ENCODE data around the gene POMT1.

Gene POMT1

DNA sequence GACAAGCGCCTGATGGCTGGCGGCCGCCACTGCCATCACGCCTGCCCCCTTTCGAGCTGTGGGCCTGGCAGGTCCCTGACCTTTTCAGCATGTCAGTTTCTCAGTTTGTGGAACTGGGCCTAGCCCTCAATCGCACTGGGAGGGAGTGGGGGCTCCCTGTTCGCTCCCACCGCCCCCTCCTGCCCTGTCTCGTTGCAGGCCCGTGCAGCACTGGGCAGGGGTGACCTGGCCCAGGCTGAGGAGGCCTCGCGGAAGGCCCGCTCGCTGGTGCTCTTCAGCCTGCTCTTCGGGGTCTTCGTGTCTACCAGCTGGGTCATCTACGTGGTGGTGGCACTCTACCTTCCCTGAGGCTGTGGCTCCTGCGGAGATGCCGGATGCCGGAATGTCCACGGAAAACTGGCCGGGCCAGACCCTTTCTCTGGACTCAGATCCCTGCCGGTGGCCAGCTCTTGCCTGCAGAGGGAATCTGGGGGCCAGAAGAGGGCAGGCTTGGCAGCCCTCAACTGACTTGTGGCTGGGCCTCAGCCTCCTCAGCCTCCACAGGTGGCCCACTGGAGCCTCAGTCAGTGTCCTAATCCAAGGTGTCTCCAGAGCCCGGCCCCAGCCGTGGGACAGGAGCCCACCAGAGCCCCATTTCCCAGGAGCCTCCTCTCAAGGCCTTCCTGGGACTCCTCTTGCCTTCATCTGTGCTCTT lies 55.3 kb downstream of the POMT1 start:
- no peak for DNase-seq

- DNase-seq: no peak
Observed at GRCh38 chr9:131559421-131560000, 56.8 kb downstream of the POMT1 start.

DNA sequence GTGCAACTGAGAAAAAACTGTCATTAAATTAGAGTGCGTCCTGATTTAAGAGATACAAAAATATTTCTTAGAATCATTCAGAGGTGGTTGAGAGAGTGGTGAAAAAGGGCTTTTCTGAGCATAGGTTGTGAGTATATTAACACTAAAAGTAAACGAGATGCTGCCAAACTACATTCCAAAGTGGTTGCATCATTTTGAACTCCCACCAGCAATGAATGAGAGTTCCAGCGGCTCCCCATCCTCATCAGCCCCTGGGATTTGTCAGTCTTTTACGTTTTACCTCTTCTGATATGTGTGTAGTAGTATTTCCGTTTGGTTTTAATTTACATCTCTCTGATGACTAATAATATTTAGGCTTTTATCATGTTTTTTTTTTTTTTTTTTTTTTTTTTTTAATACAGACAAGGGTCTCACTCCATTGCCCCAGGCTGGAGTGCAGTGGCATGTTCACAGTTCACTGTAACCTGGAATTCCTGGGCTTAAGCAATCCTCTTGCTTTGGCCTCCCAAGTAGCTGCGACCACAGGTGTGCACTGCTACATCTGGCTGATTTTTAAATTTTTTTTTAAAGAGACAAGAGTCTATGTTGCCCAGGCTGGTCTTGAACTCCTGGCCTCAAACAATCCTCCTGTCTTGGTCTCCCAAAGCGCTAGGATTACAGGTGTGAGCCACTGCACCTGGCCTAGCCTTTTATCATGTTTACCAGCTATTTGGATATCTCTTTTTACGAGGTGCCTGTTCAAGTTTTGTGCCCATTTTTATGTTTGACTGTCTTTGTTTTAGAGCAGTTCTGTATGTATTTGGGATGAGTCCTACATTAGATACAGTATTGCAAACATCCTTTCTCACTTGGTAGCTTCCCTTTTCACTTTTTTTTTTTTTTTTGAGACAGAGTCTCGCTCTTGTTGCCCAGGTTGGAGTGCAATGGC lies 59.6 kb downstream of the POMT1 start:
- DNase-seq: no peak

- DNase-seq: no peak
Observed at GRCh38 chr9:131565369-131565768, 62.7 kb downstream of the POMT1 start.

DNA sequence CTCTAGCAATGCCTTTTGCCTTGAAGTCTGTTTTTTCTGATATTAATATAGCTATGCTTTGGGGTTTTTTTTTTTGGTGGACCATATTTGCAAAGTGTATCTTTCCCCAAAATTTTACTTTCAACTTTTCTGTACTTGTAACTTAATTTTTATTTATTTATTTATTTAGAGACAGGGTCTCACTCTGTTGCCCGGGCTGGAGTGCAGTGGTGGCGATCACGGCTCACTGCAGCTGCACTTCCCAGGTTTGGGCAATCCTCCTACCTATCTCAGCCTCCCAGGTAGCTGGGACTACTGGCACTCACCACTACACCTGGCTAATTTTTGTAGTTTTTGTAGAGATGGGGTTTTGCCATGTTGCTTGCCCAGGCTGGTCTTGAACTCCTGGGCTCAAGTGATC lies 63.4 kb downstream of the POMT1 start:
- no peak for DNase-seq

DNA sequence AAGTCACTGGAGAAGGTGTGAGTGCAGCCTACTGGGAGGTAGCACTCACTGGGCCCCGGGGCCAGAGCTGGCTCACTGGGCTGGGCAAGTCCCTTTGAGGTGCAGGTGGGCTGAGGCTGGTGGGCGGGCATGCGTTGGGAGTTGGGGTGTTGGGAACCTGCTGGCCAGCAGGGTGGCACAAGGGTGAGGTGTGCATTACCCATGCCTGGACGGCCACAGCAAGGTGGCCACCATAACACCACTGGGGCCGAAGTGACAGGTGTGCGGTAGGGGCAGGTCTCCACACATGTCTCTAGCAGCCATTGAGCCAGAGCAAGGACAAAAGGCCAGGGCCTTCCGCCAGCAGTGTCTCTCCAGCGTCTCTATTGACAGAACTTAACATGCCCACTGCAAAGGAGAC lies 65.2 kb downstream of the POMT1 start:
- DNase-seq: no peak
